T-helper 17 cell (primary cell): ENCODE results near the gene TM4SF20. TPM values are rescaled to one million over a fixed set of nuclear protein-coding genes. Genes with fewer than 3 reads are reported as not detected.

Source experiments
- ATAC-seq: fragments of 150-1000 bp; cut with Tn5 transposase; 2 replicates; pipeline ENCODE4 v1.10.0; 2021; ENCODE audit warnings: mild to moderate bottlenecking, moderate library complexity
- DNase-seq, 3 donors: peaks; one replicate each; pipeline versions ENCODE4 v3.0.0 to v3.0.0-alpha.2; 2020 to 2021
- H3K9me3 ChIP-seq: one replicate; pipeline ENCODE4 v1.7.0; 2013; ENCODE audit warnings: low read length, mild to moderate bottlenecking; ENCODE audit not compliant: control insufficient read depth, poor library complexity, severe bottlenecking
- H3K27ac Mint-ChIP-seq: one replicate; pipeline ENCODE4 v1.8.0; 2022; ENCODE audit warnings: mild to moderate bottlenecking, moderate library complexity, mixed read lengths
- H3K27me3 Mint-ChIP-seq: one replicate; pipeline ENCODE4 v1.8.0; 2022; ENCODE audit warnings: mixed read lengths
- H3K36me3 Mint-ChIP-seq: one replicate; pipeline ENCODE4 v1.8.0; 2022; ENCODE audit warnings: low read depth, mixed read lengths
- H3K4me1 Mint-ChIP-seq: one replicate; pipeline ENCODE4 v1.8.0; 2022; ENCODE audit warnings: mild to moderate bottlenecking, mixed read lengths
- H3K4me3 Mint-ChIP-seq: one replicate; pipeline ENCODE4 v1.8.0; 2022; ENCODE audit warnings: mild to moderate bottlenecking, moderate library complexity, mixed read lengths
- total RNA-seq, 4 donors: library from RNA in 2 of 4; stranded (reverse) in 2 of 4; gene quantifications; one replicate each; pipeline ENCODE4 v1.2.3 and lab custom pipeline; 2022 to 2026

TM4SF20 gene
- total RNA-seq = not detected
- total RNA-seq (lab: John Stamatoyannopoulos, UW) = 0 reads per million in 2 donors

- Mint-ChIP-seq H3K27ac (no peak within 1 kb of the TSS), H3K4me1 (peaks cover 2% of the 10 kb centered on the region), H3K36me3 (no peaks in the 10 kb centered on the region), H3K27me3 (peaks cover 58% of the 10 kb centered on the region), H3K4me3 (no peak within 1 kb of the TSS)
- ATAC-seq (no peak), DNase-seq (no peak)
- H3K9me3 ChIP-seq = no peaks in the 10 kb centered on the region
Observed at GRCh38 chr2:227379095-227379494, at the start of gene TM4SF20. TM4SF20 (minus strand) TSS chr2:227379306; CDS start chr2:227379268, 38 bp downstream.

DNA sequence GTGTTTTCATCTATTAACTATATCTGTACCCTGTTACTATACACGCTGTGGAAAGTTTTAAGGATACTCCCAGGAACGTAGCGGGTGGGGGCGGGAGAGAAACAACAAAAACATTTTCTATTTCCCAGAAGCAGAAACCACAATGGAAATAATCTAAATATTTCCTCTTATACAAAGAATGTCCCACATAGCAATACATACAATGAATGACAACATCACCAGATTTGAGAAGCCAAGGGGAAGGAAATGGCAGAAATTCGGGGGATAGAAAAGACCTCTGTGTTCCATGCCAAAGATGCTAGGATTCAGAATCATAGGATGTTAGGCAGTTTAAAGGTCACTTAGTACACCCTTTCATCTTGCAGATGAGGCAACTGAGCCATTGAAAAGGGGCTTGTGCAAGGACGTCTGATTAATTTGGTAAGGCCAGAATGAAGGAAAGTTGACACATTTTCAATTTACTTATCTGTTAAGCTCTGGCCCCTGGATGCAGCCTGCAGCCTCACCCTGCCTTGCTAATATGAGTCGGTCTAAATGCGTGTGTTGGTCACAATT, 49.7 kb upstream of the TM4SF20 start:
- no peak overlapping the region for H3K27ac Mint-ChIP-seq
- H3K4me1 Mint-ChIP-seq = no peaks in the 10 kb centered on the region
- no peaks in the 10 kb centered on the region for H3K36me3 Mint-ChIP-seq
- H3K9me3 ChIP-seq = no peaks in the 10 kb centered on the region
- H3K4me3 Mint-ChIP-seq = no peak overlapping the region
- no peak for ATAC-seq
- DNase-seq = no peak
- H3K27me3 Mint-ChIP-seq = no peaks in the 10 kb centered on the region

- Mint-ChIP-seq H3K36me3 (no peaks in the 10 kb centered on the region), H3K27ac (no peak overlapping the region), H3K4me1 (no peaks in the 10 kb centered on the region), H3K27me3 (no peaks in the 10 kb centered on the region), H3K4me3 (no peak overlapping the region)
- H3K9me3 ChIP-seq = no peaks in the 10 kb centered on the region
- DNase-seq = no peak
- no peak for ATAC-seq
Observed at GRCh38 chr2:227423656-227424499, 44.8 kb upstream of the TM4SF20 start.

DNA sequence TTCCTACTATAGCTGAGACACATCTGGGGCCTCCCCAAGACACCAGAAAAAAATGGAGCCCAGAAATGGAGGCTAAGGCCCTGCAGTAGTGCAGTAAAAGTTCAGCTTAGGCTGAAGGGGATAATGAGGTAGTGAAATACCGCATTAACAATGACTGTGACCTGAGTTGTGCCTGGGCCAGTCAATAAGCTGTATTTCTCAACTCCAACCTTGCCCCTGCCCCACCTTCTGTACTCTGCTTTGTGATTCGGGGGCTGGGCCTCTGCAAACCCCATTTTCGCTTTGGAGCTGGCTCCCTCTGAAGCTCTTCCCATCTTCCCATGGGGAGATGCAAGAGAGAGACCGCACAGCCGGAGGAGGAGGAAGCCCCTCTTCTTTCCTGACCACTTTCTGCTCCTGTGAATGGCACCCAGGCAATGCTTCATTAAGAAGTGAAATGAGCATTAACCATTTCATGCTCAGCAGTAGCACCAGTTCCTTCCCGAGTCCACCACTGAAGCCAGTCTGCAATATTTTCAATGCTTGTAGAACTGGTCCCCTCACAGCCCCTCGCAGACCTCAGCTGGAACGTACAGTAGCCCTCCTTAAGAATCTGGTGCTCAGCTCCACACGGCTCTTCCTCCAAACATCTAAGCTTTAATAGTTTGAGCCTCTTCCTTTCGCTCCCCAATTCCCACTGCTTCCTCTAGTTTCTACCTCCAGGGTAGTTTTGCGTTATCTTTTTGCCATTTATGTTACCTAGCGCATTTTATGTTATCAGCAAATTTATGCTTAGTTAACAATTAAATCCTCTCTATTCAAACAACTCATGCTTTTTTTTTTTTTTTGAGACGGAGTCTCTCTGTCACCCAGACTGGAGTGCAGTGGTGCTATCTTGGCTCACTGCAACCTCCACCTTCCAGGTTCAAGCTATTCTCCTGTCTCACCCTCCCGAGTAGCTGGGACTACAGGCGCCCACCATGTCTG, 41.3 kb upstream of the TM4SF20 start:
- no peak for DNase-seq
- no peaks in the 10 kb centered on the region for H3K9me3 ChIP-seq
- H3K36me3 Mint-ChIP-seq = no peaks in the 10 kb centered on the region
- no peaks in the 10 kb centered on the region for H3K4me1 Mint-ChIP-seq
- H3K4me3 Mint-ChIP-seq = no peak overlapping the region
- ATAC-seq = no peak
- no peak overlapping the region for H3K27ac Mint-ChIP-seq
- H3K27me3 Mint-ChIP-seq = no peaks in the 10 kb centered on the region

DNA sequence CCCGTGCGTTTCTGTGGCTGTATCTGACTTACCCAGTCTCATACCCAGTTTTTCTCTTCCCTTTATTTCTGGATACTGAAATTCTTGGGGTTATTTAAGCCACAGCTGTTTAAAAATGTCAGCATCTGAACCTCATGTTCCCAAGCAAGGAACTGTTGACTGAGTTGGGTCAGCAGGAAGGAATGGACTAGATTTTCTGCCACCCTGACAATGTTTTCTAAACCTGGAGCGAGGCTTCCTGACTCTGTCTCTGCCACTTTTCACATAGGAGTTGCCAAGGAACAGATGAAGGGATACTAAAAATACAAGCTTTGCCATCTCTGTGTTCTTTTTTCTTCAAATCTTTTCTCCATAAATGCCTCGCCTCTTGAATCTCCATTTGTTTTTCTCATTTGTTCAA, 37.6 kb upstream of the TM4SF20 start:
- Mint-ChIP-seq H3K36me3 (peaks cover 2% of the 10 kb centered on the region), H3K27ac (no peak overlapping the region), H3K4me1 (peaks cover 8% of the 10 kb centered on the region), H3K27me3 (no peaks in the 10 kb centered on the region), H3K4me3 (no peak overlapping the region)
- ATAC-seq (no peak), DNase-seq (no peak)
- H3K9me3 ChIP-seq = no peaks in the 10 kb centered on the region

DNA sequence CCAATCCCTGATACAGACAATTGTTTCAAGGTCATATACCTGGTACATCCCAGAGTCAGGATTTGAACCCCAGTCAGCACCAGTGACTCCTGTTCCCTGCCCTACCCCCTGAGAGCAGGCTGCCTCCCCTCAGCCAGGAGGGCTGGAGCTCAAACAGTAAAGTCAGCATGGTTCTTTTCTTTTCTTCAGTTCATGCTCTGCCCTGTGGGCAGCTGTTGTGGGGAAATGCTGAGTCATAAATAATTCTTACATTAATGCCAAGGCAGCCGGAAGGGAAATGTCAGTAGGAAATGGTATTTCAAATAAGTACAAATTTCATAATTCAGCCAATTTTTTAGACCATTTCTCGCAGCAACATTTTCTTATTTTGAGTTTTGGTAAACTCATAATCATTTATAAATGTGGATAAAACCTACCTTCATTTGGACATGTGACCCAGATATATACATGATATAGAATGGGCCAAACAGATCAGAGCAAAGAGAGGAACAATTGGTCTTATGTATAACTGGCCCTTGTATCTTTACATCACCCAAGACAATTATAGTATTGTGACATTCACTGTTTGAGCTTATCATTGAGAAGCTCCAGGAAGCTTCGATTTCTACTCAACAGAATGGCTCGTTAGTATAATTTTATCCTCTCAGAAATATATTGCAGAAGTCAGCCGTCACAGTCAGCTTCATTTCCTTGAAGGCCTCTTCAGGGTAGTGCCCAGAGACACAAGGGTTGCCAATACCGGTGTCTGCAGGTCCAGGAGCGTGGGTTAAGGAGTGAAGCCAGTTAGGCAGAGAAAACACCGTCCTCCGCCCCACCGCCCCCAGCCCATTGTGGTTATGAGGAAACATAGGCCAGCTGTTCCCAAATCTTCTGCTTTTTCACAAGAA, 36.7 kb upstream of the TM4SF20 start:
- H3K27ac Mint-ChIP-seq = no peak overlapping the region
- DNase-seq = no peak

GRCh38 chr2:227414846-227415245, 35.7 kb upstream of the TM4SF20 start:
- Mint-ChIP-seq H3K27me3 (no peaks in the 10 kb centered on the region), H3K4me3 (no peak overlapping the region), H3K4me1 (peaks cover 17% of the 10 kb centered on the region), H3K27ac (no peak overlapping the region), H3K36me3 (peaks cover 2% of the 10 kb centered on the region)
- no peaks in the 10 kb centered on the region for H3K9me3 ChIP-seq
- no peak for ATAC-seq
- no peak for DNase-seq

More for the DNA sequence above, 36.7 kb upstream of the TM4SF20 start:
- peaks cover 2% of the 10 kb centered on the region for H3K36me3 Mint-ChIP-seq
- no peaks in the 10 kb centered on the region for H3K9me3 ChIP-seq
- no peak for ATAC-seq
- H3K27me3 Mint-ChIP-seq = no peaks in the 10 kb centered on the region
- H3K4me1 Mint-ChIP-seq = peaks cover 17% of the 10 kb centered on the region
- no peak overlapping the region for H3K4me3 Mint-ChIP-seq

DNA sequence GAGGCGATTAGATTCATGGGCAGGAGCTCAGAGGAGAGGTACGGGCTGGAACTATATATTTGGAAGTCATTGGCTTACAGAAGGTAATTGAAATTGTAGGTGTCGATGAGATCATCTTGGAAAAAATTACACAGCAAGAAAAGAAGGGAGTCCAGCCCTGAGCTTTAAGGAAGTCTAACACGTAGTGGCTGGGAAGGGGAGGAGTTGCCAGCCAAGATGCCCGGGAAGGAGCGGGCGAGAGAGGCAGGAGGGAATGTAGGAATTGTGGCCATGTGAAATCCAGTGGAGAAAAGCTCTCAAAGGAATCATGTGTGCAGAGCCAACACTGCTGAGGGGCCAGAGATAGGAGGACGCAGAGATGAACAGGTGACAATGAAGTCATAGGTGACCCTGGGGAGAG, 34.3 kb upstream of the TM4SF20 start:
- Mint-ChIP-seq H3K27me3 (no peaks in the 10 kb centered on the region), H3K27ac (peak overlapping the region; percentile 2), H3K4me1 (peaks cover 17% of the 10 kb centered on the region), H3K36me3 (peaks cover 2% of the 10 kb centered on the region), H3K4me3 (no peak overlapping the region)
- DNase-seq = no peak
- ATAC-seq = no peak
- H3K9me3 ChIP-seq = no peaks in the 10 kb centered on the region

DNA sequence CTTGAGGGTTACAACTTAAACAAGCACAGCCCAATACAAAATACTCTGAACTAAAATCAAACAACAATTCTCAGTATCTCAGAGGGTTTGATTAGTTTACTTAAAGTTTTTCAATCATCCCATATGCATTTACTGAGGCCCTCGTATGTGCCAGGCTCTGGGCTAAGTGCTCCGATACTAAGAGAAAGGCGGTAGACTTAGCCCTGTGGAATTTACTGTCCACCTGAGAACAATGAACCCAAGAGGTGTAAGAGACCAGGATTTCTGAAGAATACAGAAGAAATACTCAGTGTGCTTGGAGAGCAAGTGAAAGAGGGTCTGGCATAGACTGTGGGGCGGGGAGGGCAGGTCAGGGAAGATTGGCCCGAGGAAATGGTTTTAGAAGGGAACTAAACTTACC, 33.8 kb upstream of the TM4SF20 start:
- Mint-ChIP-seq H3K27ac (no peak overlapping the region), H3K4me1 (peaks cover 17% of the 10 kb centered on the region), H3K4me3 (no peak overlapping the region), H3K36me3 (peaks cover 2% of the 10 kb centered on the region), H3K27me3 (no peaks in the 10 kb centered on the region)
- H3K9me3 ChIP-seq = no peaks in the 10 kb centered on the region
- ATAC-seq (no peak), DNase-seq (no peak)

- ATAC-seq (no peak), DNase-seq (no peak)
- Mint-ChIP-seq H3K27me3 (no peaks in the 10 kb centered on the region), H3K4me1 (peaks cover 17% of the 10 kb centered on the region), H3K27ac (peak overlapping the region; percentile 76), H3K36me3 (peaks cover 2% of the 10 kb centered on the region), H3K4me3 (no peak overlapping the region)
- no peaks in the 10 kb centered on the region for H3K9me3 ChIP-seq
Observed at GRCh38 chr2:227411990-227412350, 32.9 kb upstream of the TM4SF20 start.

DNA sequence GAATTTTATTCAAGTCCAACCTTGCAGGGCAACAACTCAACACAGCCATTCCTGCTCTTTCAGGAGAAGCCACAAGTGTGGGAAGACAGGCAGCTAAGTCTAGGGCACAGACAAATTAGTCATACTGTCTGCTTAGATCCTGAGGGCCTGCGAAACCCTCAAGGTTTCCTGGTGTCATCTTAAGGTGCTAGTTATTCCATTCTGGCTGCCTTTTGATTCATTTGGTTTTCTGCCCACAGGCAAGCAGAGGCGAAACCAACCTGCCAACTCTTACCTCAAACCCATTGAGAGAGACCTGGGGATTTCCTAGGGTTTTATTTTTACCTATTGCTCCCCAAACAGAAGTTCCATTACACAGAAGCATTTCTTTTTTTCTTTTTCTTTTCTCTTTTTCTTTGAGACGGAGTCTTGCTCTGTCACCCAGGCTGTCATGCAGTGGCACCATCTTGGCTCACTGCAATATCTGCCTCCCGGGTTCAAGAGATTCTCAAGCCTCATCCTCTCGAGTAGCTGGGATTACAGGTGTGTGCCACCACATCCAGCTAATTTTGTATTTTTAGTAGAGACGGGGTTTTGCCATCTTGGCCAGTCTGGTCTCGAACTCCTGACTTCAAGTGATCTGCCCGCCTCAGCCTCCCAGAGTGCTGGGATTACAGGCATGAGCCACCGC, 32.3 kb upstream of the TM4SF20 start:
- peak overlapping the region; percentile 76 for H3K27ac Mint-ChIP-seq
- H3K4me3 Mint-ChIP-seq = no peak overlapping the region
- peaks cover 2% of the 10 kb centered on the region for H3K36me3 Mint-ChIP-seq
- no peaks in the 10 kb centered on the region for H3K27me3 Mint-ChIP-seq
- no peaks in the 10 kb centered on the region for H3K9me3 ChIP-seq
- peak; percentile 85 for ATAC-seq
- no peak for DNase-seq
- peaks cover 17% of the 10 kb centered on the region for H3K4me1 Mint-ChIP-seq

- DNase-seq = no peak
- H3K27ac Mint-ChIP-seq = peak overlapping the region; percentile 76
- no peaks in the 10 kb centered on the region for H3K9me3 ChIP-seq
- H3K36me3 Mint-ChIP-seq = peaks cover 2% of the 10 kb centered on the region
- peaks cover 24% of the 10 kb centered on the region for H3K4me1 Mint-ChIP-seq
- ATAC-seq = no peak
- H3K4me3 Mint-ChIP-seq = no peak overlapping the region
- H3K27me3 Mint-ChIP-seq = no peaks in the 10 kb centered on the region
Observed at GRCh38 chr2:227410191-227410590, 31.1 kb upstream of the TM4SF20 start.
